Ecto neural progenitor cell (in vitro differentiated cells): ENCODE data around the gene NID2.

Experiments
- DNase-seq: peaks from one replicate; pipeline ENCODE4 v3.0.0-alpha.2; 2018; ENCODE audit warnings: low spot score

The NID2 gene

DNA sequence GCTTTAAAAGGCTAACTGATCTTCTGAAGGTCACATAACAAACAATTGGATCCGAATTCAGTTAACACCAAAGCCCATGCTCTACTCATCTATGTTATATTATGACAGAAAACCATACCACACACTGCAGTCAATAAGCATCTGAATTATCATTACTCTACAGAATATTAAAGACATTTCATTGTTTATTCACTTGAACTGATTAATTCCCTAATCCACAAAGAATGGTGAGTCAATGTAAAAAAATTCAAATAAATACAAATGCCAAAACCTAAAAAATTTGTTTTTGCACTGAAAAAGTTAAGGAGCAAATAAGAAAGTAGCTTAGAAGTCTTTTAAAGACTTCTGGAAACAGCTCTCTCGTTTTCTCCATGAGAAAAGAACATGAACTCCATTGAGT lies 13.7 kb downstream of the NID2 start:
- no peak for DNase-seq

DNA sequence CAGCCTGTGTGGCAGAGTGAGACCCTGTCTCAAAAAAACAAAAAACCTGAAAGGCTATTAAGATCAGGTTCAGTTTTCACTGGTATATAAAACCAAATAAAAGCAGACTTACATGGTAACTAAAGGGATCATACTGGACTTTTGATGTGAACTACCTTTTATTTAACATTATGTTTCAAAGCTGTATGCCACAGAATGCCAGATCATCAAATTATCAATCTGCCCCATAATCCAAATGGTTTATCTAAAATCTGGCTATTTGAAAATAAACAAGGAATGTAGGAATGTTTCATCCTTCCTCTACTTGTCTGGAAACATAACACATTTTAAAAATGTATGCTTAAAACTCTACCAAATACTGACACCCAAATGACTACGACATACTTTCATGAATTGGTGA lies 14.2 kb downstream of the NID2 start:
- no peak for DNase-seq

DNA sequence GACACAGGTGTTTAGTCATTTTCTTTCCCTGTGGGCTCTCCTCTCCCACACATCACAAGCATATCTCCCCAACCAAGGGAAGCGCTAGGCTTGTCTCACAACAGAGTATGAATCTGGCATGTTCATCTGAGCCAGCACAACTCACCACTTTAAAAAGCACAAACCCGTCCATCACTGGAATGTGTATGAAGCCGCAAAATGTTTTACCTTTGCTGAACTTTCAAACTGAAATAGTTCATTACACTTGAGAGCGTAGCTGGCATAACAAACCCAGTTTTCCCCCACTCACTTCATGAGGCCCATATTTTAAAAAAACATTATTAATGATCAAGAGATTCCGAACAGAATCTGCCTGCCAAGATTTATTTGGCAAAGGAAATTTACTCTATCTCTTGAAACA lies 15.8 kb downstream of the NID2 start:
- DNase-seq = no peak

DNA sequence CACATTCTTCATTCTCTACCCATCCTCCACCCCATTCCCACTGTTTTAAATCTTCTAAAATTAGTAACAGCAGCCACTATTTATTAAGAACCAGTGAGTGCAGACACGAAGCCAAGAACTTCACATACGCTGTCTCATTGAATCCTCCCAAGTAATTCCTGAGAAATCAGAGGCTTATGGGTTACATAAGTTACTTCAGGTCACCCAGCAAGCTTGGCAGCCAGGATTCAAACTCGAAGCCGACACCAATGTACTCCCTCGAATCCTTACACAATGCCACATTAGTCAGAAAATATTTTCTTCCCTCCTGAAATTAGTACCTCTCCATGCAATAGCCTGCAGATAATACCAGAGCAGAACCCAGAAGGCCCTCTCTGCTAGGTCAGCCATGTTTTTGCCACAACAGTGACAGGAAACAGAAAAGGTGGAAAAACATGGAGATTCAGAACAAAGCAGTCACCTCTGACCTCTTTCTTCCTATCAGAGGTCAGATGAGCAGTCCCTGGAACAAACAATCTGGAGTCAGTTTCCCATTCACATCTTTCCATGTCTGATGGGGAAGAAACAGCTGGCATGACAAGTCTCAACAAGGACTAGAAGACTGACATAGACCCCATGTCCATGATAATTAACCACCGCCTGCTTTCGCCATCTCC lies 16.4 kb downstream of the NID2 start:
- no peak for DNase-seq

DNA sequence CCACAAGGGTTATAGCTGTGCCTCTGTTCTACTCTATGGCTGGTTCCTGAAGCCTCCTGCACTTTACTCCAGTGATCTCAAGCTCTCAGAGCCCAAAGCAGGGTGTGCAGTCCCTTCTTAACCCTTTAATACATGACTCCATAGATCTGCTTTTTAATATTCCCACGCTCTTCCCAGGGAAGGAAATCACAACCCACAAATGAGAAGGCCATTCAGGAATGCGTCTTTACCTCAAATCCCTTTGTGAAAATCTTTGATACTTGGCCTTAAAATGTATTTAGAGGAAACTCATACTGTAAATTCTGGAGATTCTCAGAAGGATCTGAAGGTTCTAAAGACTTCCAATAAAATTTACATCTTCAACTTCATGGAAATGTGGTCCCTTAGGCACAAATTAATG lies 17.0 kb downstream of the NID2 start:
- DNase-seq = no peak

DNA sequence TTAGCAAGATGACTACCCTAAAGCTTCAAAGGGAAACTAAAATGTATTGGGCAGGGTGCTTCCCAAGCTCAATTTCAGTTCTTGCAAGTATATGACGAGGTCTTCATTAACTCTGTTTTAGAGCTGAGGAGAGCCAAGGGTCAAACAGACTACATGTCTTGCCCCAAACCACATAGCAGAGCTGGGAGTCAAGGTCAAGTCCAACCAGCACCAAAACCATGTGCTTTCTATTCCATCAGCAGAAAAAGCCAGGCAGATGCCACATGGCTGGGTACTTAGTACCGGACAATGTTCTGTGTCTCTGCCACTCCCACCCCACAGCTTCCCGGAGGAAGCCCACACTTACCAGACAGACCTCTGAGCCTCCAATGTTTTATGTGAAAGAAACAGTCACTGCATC lies 17.6 kb downstream of the NID2 start:
- DNase-seq = no peak

DNA sequence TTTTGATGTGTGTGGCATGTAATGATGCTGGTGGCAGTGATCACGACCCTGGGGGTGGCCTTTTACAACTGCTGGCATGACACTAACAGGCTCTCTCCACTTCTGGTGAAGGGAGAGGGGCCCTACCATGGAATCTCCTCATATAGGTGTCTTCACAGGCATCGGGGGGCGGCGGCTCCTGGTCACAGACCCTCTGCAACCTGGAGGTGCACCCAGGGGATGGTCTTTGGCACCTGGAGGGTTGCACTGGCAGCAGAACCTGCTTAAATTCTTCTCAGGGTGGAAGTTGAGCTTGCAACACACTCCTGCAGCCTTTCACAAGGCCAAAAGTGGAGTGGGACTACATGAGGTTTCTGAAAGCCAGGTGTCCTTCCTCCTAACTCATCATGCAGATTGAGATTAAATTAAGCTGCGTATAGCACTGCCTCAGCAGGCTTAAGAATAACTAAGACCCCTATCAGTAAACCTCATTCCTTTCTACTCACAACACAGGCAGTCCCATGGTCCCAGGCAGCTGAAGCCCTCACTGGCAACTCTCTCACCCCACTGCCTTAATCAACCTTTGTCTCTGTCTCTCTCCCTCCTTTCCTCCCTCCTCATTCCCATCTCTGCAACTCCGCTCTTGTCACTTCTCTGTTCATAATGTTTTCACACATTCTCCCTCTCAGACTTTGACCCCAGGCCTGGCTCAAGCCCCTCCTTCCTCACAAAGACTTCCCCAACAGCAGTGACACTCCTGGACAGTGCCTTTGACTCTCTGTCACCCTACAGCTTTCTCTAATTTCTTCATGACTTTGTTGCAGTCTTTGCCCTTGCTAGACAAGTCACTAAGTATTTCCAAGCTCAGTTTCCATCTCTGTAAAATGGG lies 18.9 kb downstream of the NID2 start:
- no peak for DNase-seq

DNA sequence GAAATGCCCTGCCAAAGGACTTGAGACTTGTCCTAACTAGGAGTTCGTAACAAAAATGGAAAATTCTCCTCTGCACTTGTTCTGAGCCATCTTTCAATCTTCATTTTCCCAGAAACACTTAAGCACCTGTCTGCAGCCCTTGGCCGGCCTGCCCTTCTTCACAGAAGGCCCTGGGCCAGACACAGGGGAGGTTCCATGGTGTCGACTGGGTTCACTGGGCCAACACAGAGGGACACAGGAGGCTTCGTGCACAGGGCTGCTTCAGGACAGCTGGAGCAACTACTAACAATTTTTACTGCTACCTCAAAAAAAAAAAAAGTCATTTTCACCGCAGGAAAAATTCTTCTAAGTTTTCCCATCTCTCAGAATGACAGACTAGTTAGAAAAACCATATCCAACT lies 19.6 kb downstream of the NID2 start:
- DNase-seq = no peak

DNA sequence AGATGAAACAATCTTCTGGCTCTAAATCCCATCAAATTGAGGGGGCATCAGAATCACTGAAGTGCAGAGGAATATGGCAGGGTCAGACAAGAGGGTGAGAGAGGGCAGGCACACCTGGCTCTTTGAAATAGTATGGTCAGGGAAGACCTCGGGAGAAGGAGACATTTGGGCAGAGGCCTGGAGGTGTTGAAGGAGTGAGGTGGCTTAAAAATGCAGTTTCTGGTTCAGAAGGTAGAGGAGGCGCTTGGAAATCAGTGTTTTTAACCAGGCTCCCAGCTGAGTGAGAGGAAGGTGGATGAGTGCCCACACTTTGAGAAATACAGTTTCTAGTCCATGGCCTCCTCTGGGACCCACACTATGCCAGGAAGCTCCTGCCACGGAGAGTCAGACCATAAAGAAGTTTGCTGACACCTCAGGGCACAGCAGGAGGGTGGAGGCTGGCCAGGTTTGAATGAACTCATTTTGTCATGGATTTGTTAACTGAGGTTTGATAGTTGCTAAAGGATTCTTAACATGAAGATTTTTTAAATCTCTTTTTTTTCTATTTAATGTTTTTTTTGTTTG lies 20.1 kb downstream of the NID2 start:
- DNase-seq = no peak

DNA sequence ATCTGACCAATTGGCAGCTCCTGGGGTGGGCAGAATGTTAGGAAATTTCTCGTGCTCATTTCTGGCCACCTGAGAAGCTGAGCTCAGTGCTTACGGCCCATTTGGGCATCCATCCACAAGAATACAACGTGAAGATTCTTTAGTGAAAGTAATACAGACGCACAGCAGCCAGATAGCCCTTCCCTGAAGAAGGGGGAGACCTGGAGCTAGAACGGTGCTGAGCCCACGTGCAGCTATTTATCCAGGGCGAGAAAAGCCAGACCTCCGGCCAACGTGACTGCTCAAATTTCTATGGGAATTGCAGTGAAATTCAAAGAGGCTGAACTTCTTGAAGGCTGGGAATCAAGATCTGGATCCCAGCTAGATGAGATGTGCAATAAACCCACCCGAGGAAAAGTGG lies 20.7 kb downstream of the NID2 start:
- DNase-seq = no peak

DNA sequence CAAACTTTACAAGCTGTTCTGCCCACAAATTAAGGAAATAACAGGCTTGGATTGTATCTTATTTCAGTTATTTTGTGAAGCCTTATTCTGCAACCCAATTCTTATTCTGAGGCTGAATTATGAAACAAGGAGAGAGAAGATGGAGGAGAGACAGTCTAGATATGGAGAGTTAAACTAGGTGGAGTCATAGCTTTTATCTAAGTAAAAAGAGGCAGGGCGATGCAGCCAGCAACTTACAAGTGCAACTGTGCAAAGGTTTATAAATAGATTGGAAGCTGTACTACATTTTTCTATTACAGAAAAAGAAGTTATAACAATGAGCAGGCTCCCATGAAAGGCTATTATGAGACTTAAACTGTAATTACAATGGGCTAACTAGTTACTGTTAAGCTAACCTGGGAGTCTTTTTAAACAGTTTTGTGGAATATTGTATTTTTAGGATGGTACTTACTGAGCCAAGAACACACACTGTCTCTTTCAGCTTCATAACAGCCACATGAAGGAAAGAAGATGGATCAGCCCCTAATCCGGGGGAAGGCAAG lies 22.4 kb downstream of the NID2 start:
- DNase-seq = no peak

DNA sequence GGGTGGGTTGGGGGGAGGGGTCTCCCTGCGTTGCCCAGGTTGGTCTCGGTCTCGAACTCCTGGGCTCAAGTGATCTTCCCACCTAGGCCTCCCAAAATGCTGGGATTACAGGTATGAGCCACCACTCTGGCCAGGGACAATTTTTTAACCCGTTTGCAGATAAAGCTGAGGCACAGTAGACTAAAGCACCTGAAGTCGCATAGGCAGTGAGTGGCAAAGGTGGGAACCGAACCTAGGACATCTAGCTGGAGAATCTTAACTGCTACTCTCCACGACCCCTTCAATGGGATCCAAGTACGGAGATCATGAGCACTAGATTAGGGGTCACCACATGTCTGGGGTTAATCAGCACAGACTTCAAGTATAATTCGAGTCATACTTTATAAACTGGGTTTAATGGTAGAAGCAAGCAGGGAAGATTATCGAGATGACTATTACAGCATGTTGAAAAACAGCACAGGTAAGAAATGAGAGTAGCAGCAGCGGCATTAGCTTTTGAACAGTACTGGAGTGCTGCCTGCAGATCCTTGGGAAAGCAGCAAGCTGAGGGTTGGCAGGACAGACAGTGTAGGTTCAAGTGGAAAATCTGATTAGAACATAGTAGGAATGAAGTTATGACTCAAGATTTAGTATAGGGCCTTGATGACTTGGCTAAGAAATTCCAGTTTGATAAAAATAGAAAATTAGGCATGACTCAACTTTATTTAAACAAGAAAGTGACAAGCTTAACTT lies 23.9 kb downstream of the NID2 start:
- no peak for DNase-seq

DNA sequence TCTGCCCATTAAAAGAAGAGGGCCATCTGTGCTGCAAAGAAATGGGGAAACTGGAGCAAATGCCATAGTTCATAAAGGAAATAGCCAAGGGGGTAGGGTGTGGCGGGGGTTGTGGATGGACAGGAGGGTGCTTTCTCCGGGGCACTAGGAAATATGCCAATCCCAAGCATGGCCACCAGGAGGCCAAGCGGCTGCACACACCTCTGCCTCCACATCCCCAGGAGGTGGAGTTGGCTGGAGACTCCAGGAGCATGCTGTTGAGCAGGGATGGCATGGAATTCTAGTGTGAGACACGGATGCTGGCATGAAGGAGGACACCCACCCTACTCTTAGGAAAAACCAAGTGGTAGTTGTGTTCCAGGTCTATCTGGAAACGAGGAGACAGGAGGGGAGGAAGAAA lies 25.2 kb downstream of the NID2 start:
- DNase-seq = peak; percentile 71

DNA sequence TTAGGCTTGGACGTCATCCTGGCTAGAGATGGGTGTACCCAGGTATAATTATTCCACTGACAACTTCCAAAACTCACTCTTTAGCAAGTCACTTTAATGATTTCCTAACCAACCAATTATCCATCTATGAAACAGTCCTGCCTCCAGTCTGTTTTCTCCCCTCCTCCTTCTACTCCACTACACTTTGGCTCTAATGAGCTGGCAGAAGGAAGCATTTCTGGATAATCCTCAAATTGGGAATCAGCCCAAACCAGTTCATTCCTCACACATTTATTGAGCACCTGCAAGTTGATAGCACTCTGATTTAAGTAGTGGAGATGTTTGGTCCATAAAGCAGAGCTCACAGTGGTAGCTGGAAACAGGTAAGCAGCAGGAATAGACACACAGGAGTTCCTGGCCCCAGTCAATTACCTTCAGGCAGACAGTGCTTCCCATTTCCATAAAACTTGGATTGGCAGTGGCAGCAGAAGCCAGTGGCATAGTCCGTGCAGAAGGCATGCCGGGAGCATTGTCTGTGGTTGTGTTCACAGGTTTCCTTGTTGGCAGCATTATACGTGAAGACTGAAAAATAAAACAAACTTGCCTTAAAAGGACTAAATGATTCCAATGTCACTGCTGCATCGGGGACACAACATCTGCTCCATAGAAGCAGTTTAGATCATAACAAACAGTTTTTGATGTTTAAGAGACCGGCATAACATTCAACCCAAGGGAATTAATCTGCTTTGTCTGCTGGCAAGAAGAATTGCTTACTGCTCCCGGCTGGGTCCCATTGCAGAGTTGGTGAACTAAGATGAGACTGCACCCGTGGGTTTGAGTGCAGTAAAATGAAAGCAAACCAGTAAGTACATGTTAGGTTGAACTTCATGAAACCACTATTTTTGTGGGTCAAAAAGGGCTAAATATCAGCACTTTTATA lies 26.2 kb downstream of the NID2 start:
- no peak for DNase-seq

DNA sequence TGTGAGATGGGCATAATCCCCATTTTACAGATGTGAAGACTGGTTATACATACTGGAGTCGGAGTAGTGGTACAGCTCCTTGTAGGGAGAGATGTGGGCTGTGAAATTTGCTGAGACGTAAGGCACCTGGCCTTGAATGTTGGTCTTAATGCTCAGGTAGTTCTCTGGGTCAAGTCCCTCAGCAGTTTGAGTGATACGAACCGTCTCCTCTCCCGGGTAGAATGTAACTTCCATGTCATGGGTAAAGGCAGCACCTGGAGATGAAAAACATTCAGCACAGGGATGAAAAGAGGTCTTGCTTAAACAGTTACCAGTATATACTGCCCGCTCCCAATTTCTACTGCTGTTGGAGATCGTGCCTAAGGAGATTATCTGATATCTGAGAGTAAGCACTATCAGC lies 28.3 kb downstream of the NID2 start:
- no peak for DNase-seq

DNA sequence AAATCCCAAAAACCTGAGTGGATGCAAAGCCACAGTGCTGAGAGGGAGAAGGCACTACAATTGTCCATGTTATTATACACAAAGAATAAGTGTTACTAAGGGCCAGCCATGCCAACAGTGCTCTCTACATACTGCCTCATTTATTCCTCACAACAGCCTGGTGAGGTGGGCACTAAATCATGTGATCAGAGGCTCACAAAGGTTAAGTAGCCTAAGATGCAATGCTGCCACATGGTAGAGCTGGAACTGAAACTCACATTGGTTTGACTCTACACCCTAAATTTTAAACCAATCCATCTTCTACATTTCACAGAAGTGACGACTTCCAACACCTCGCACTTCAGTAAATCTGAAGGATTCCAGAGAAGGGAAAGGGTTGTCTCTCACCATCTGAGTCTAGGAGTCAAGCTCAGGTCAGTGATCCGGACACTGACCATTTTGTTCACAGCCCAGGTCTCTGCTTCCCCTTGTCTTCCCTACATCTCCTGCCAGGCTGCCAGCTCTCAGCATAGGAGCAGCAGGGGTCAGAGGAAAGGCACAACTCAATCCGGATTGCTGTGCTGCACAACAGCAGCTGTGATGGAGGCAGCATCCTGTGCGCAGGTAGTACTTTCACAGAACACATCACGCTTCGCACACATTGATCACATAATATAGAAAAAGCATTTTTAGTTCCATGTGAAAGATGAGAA lies 29.6 kb downstream of the NID2 start:
- DNase-seq = no peak

DNA sequence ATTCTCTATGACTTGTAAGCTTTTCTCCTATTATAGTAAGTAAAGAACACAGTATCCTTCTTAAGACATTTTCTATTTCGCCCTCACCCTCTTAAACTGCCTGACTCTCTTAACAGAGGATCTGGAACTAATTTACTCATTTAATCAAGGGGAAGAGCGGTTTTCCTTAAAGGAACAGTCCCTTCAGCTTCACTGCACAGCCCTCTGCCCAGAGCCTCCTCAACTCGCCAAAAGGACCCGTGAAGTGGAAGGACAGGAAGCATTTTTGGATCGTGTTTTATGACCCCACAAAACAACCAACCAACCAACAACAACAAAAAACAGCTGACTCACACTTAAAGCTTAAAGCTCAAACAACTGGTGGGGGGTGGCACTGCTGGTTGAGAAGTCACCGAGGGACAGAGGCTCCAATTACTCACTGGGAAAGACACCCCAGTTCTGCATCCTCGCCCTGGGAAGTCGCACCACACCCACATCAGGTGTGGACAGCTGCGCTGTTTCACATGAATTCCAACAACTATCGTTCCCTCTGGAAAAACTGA lies 35.7 kb downstream of the NID2 start:
- DNase-seq = no peak

DNA sequence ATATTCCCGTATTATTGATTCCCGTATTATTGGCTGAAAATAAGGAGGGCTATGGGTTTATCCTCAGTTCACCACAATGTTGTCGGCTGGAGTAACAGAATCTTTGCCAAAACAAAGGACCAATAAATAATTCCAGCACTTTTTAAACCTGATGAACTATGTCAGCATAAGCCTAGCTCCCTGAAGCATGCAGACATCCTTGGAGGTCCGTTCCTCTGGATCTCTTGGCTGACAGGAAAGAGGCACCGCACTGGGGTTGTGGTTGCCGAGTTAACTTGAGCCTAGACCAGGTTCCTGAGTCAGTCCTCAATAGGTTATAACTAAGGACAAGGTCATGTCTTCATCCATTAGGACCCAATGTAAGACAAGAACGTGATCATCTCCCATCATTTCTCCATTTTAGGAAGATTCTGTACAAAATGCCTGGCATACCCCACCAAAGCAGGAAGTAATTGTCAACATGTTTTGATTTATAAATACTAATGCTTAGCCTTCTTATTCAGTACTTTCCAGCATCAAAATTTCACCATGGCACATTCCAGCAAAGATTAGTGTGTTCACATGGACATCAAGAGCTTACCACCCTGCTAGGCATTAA lies 36.6 kb downstream of the NID2 start:
- DNase-seq = no peak

DNA sequence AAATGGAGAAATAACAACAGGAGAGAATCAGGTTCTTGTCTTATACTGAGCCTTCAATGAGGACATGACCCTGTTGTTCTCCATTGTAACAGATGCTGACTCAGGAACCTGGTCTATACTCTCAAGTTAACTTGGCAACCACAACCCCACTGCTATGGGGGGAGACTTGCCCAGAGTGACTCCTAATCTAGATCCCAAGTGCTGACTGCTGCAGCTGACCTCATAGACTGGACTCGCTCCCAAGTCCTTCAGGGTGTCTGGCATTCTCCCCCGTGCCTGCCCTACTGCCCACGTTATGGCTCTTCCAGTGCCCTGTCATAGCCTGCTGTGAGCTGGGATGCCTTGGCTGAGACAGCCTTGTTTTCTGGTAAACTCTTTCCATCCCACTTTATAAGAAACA lies 37.1 kb downstream of the NID2 start:
- DNase-seq = no peak

DNA sequence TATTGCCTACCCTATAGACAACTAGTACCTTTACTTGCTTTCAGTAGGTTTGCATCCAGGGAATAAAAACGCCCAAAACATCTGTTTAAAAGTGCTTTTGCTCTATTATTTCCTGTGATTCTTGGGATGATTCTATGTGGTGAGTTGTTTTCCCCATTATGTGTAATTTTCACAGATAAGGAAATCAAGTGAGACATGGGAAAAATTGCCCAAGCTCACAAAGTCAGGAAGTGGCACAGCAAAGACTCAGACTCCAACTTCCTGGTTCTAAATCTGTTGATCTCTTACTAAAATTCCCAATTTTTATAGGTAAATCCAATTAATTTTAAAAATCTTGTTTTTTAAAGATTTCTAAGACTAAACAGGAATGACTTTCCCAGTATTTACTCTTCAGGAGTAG lies 39.0 kb downstream of the NID2 start:
- no peak for DNase-seq
